Motor neuron (in vitro differentiated cells): ENCODE results near the gene OR3A1. TPM values are rescaled to one million over a fixed set of nuclear protein-coding genes. Genes with fewer than 3 reads are reported as not detected.
A peak's percentile ranks its signal among the peaks of the same experiment; 100 is the strongest.
"Not testable (repeated sequence)": the region's sequence is repeated elsewhere in the genome, so short reads cannot be mapped to it uniquely, and the experiment has no call there.

ENCODE experiments used
- ATAC-seq, 8 experiments: fragments of 200-7000 bp; cut with Tn5 transposase; replicated peaks in 6 of 8; 2 replicates each; pipeline ENCODE4 v1.8.0; 2021; ENCODE audit warnings: mild to moderate bottlenecking in 8 of 8, moderate library complexity in 8 of 8
- H3K27ac ChIP-seq, 2 donors: fragments of 250-450 bp; sonication (Bioruptor Pico); 2 replicates each; pipeline ENCODE4 v1.9.0; 2021; ENCODE audit warnings: antibody characterized with exemption in 2 of 2, mild to moderate bottlenecking in 2 of 2, moderate library complexity in 1 of 2
- H3K4me1 ChIP-seq, 2 donors: fragments of 250-450 bp; sonication (Bioruptor Pico); replicated peaks in 1 of 2; 2 replicates each; pipeline ENCODE4 v1.6.1; 2021; ENCODE audit warnings: antibody characterized with exemption in 2 of 2, mild to moderate bottlenecking in 2 of 2, moderate library complexity in 1 of 2
- H3K4me3 ChIP-seq, 5 donors: fragments of 250-450 bp; sonication (Bioruptor Pico); 2 replicates each; pipeline ENCODE4 v1.9.0; 2021; ENCODE audit warnings: antibody characterized with exemption in 5 of 5, mild to moderate bottlenecking in 5 of 5, moderate library complexity in 4 of 5
- WGBS, 10 experiments: fragments of 450-650 bp; shearing (Covaris generic); methylation state at CpG; one replicate each; pipeline ENCODE4 v1.0.0; 2022; 5-methylcytosine and 5-hydroxymethylcytosine counted together
- in situ Hi-C, 9 experiments: fragments of 400-800 bp; cut with MboI; loops; one replicate each; pipeline ENCODE4 v1.15.0; 2021; ENCODE audit warnings: low sequenced_read_pairs in 9 of 9, low pct_unique_long_range_greater_than_20kb in 2 of 9; ENCODE audit not compliant: unreplicated experiment in 9 of 9
- total RNA-seq, 8 experiments: library from RNA; unstranded; fragments of 300-600 nt; gene quantifications; 2 replicates each; pipeline versions ENCODE4 v1.2.3 to v1.2.4, GENCODE V29; 2022

The OR3A1 gene
- total RNA-seq, result under 1 TPM in 1 of 8 experiments, not detected in 7; 0.21 TPM

- Histone ChIP-seq H3K4me1 (no peaks in the 10 kb centered on the region), H3K4me3 (no peak within 1 kb of the TSS), H3K27ac (no peak within 1 kb of the TSS)
- no peak for ATAC-seq
- in situ Hi-C loops, result no loop called here
- WGBS, 10 experiments, result 5 to 91% (median 82%) methylated on average over 1 to 6 of the region's 6 CpGs; no CpG with 5 or more reads in 5 of the 10 experiments
Measured at GRCh38 chr17:3298260-3298659, at the start of gene OR3A1. OR3A1 (minus strand) TSS chr17:3298360; CDS start chr17:3292582, 5,778 bp downstream.

- H3K27ac ChIP-seq, H3K4me3 ChIP-seq, in situ Hi-C loops, ATAC-seq, H3K4me1 ChIP-seq: not testable (repeated sequence)
- 0 to 88% (median 49%) methylated on average over 1 to 7 of the region's 12 CpGs; no CpG with 5 or more reads in 6 of the 10 experiments for WGBS, 10 experiments
Measured at GRCh38 chr17:3342782-3343181, 44.6 kb upstream of the OR3A1 start.

- Histone ChIP-seq H3K27ac (no peak overlapping the region), H3K4me3 (no peak overlapping the region), H3K4me1 (no peaks in the 10 kb centered on the region)
- peak in 1 of 8 experiments; percentile 71 for ATAC-seq
- in situ Hi-C loops, result no loop called here
- WGBS, 10 experiments, result 0 to 85% (median 29%) methylated on average over 1 to 4 of the region's 4 CpGs; no CpG with 5 or more reads in 1 of the 10 experiments
Measured at GRCh38 chr17:3335876-3336275, 37.7 kb upstream of the OR3A1 start.

- no peak for ATAC-seq
- H3K4me3 ChIP-seq, result no peak overlapping the region
- no peak overlapping the region for H3K27ac ChIP-seq
- in situ Hi-C loops, result no loop called here
- H3K4me1 ChIP-seq, result no peaks in the 10 kb centered on the region
- 0 to 83% (median 40%) methylated on average over 1 to 5 of the region's 5 CpGs for WGBS, 10 experiments
Measured at GRCh38 chr17:3318336-3318735, 20.2 kb upstream of the OR3A1 start.

GRCh38 chr17:3316836-3317235, 18.7 kb upstream of the OR3A1 start:
- in situ Hi-C loops, result no loop called here
- Histone ChIP-seq H3K4me3 (no peak overlapping the region), H3K27ac (no peak overlapping the region), H3K4me1 (no peaks in the 10 kb centered on the region)
- ATAC-seq, result no peak
- 10 to 100% (median 55%) methylated on average over 1 to 3 of the region's 3 CpGs for WGBS, 10 experiments

GRCh38 chr17:3308603-3309002, 10.4 kb upstream of the OR3A1 start:
- Histone ChIP-seq H3K4me3 (no peak overlapping the region), H3K4me1 (no peaks in the 10 kb centered on the region), H3K27ac (no peak overlapping the region)
- in situ Hi-C loops, result no loop called here
- no peak for ATAC-seq
- 0 to 82% (median 57%) methylated on average over 1 to 4 of the region's 4 CpGs; no CpG with 5 or more reads in 2 of the 10 experiments for WGBS, 10 experiments

GRCh38 chr17:3295632-3296031, 2.5 kb downstream of the OR3A1 start:
- 3 to 65% (median 46%) methylated on average over 2 to 4 of the region's 4 CpGs for WGBS, 10 experiments
- ATAC-seq, result no peak

GRCh38 chr17:3293548-3293947, 4.6 kb downstream of the OR3A1 start:
- ATAC-seq, H3K27ac ChIP-seq, in situ Hi-C loops, H3K4me3 ChIP-seq, H3K4me1 ChIP-seq: not testable (repeated sequence)
- WGBS, 10 experiments, result 0 to 100% (median 55%) methylated on average over 1 of the region's 1 CpG; no CpG with 5 or more reads in 2 of the 10 experiments

More at GRCh38 chr17:3295632-3296031, 2.5 kb downstream of the OR3A1 start:
- Histone ChIP-seq H3K4me3 (no peak overlapping the region), H3K27ac (no peak overlapping the region), H3K4me1 (no peaks in the 10 kb centered on the region)
- in situ Hi-C loops, result no loop called here

GRCh38 chr17:3282901-3283300, 15.3 kb downstream of the OR3A1 start:
- H3K4me3 ChIP-seq, result no peak overlapping the region
- no peaks in the 10 kb centered on the region for H3K4me1 ChIP-seq
- in situ Hi-C loops, result no loop called here
- no peak overlapping the region for H3K27ac ChIP-seq
- 0 to 80% (median 50%) methylated on average over 1 of the region's 1 CpG; no CpG with 5 or more reads in 5 of the 10 experiments for WGBS, 10 experiments
- ATAC-seq, result no peak

- Histone ChIP-seq H3K4me1 (no peaks in the 10 kb centered on the region), H3K4me3 (no peak overlapping the region), H3K27ac (no peak overlapping the region)
- in situ Hi-C loops, result no loop called here
- ATAC-seq, result no peak
- WGBS, 10 experiments, result 28 to 100% (median 64%) methylated on average over 1 to 4 of the region's 4 CpGs
Measured at GRCh38 chr17:3276126-3276525, 22.0 kb downstream of the OR3A1 start.

- no peak for ATAC-seq
- no peak overlapping the region for H3K4me3 ChIP-seq
- in situ Hi-C loops, result no loop called here
- H3K4me1 ChIP-seq, result no peaks in the 10 kb centered on the region
- H3K27ac ChIP-seq, result no peak overlapping the region
- 30 to 94% (median 66%) methylated on average over 2 to 5 of the region's 5 CpGs; no CpG with 5 or more reads in 1 of the 10 experiments for WGBS, 10 experiments
Measured at GRCh38 chr17:3271072-3271848, 26.9 kb downstream of the OR3A1 start.

- in situ Hi-C loops, result no loop called here
- 27 to 84% (median 77%) methylated on average over 1 to 12 of the region's 13 CpGs for WGBS, 10 experiments
- ATAC-seq, result no peak
- no peaks in the 10 kb centered on the region for H3K4me1 ChIP-seq
- no peak overlapping the region for H3K27ac ChIP-seq
- no peak overlapping the region for H3K4me3 ChIP-seq
Measured at GRCh38 chr17:3260600-3260999, 37.6 kb downstream of the OR3A1 start.

- no peaks in the 10 kb centered on the region for H3K4me1 ChIP-seq
- in situ Hi-C loops, result no loop called here
- WGBS, 10 experiments, result 20 to 94% (median 48%) methylated on average over 1 of the region's 1 CpG; no CpG with 5 or more reads in 4 of the 10 experiments
- H3K4me3 ChIP-seq, result no peak overlapping the region
- H3K27ac ChIP-seq, result no peak overlapping the region
- ATAC-seq, result no peak
Measured at GRCh38 chr17:3260163-3260562, 38.0 kb downstream of the OR3A1 start.

- in situ Hi-C loops, result no loop called here
- no peak for ATAC-seq
- Histone ChIP-seq H3K27ac (no peak overlapping the region), H3K4me1 (no peaks in the 10 kb centered on the region), H3K4me3 (no peak overlapping the region)
- 50 to 100% (median 79%) methylated on average over 1 to 8 of the region's 8 CpGs for WGBS, 10 experiments
Measured at GRCh38 chr17:3256575-3256974, 41.6 kb downstream of the OR3A1 start.
